ENCODE measurements around the gene HEATR5B. TPM values are rescaled to one million over a fixed set of nuclear protein-coding genes. Genes with fewer than 3 reads are reported as not detected.
A peak's percentile ranks its signal among the peaks of the same experiment; 100 is the strongest.

The HEATR5B gene
- total and polyA plus RNA-seq, 2 of the 8 experiments (the other 6 are each of a cell fraction or from before 2014, with no cell fraction given), result 7.0 to 12.6 TPM

GRCh38 chr2:36963106-36963505, 121.1 kb downstream of the HEATR5B start:
- H3K79me2 ChIP-seq (ENCODE audit: control insufficient read depth in 1 of 2, insufficient read depth in 2 of 2, low read length in 2 of 2), result peaks cover 0 to 65% of the 10 kb centered on the region in 2 experiments; a peak in 3 of 4 replicates
- H2AFZ ChIP-seq (ENCODE audit: low read length), result no peak overlapping the region
- no peak overlapping the region for H2AK5ac ChIP-seq (ENCODE audit: low read depth, low read length)
- no peak overlapping the region for H2BK15ac ChIP-seq (ENCODE audit: low read length)
- DNase-seq (ENCODE audit: low read depth in 1 of 2, low spot score in 2 of 2), result no peak
- H3K4me1 ChIP-seq (replicated peaks in 1 of 4; ENCODE audit: control insufficient read depth in 3 of 4, insufficient read depth in 4 of 4, low read length in 3 of 4), result peaks cover 7 to 19% (median 15%) of the 10 kb centered on the region in 4 experiments
- peak overlapping the region; percentile 37 for H4K5ac ChIP-seq (ENCODE audit: insufficient read length, low read depth, low read length)
- H3K23me2 ChIP-seq (ENCODE audit: low read depth, low read length), result peaks cover 11% of the 10 kb centered on the region
- no peaks in the 10 kb centered on the region; a peak in 1 of 8 replicates for H3K36me3 ChIP-seq (ENCODE audit: control insufficient read depth in 2 of 4, insufficient read depth in 4 of 4, low read length in 3 of 4)
- H4K91ac ChIP-seq (replicated peaks; ENCODE audit: insufficient read length, low read length), result no peak overlapping the region
- no peak overlapping the region for H2BK20ac ChIP-seq (ENCODE audit: low read length)
- H4K8ac ChIP-seq (ENCODE audit: extremely low read depth, insufficient read depth, low read length), result no peak overlapping the region
- H4K20me1 ChIP-seq (replicated peaks in 1 of 2; ENCODE audit: control insufficient read depth in 1 of 2, insufficient read depth in 2 of 2, low read length in 2 of 2), result no peaks in the 10 kb centered on the region
- H2BK5ac ChIP-seq (ENCODE audit: low read depth, low read length), result no peak overlapping the region
- no peak overlapping the region for H3K14ac ChIP-seq (ENCODE audit: insufficient read length)
- FAIRE-seq, result peak; percentile 36
- TF ChIP-seq BCL11A (IDR thresholded peaks at IDR 0.05; ENCODE audit: low read depth in 2 of 2, low read length in 2 of 2) (no peak), JUN (IDR thresholded peaks at IDR 0.05; ENCODE audit: low read depth, low read length) (no peak), HDAC6 (IDR thresholded peaks at IDR 0.05; ENCODE audit: low read depth, low read length) (no peak), NANOG (IDR thresholded peaks at IDR 0.05; ENCODE audit: insufficient read depth, low read depth, low read length, poor library complexity, severe bottlenecking) (no peak), CREB1 (IDR thresholded peaks at IDR 0.05) (no peak), USF2 (IDR thresholded peaks at IDR 0.05; ENCODE audit: low read length) (no peak), CHD1 (IDR thresholded peaks at IDR 0.05; ENCODE audit: low read depth, low read length) (no peak), SRF (IDR thresholded peaks at IDR 0.05; ENCODE audit: low read depth, low read length) (no peak), CTCF (IDR thresholded peaks at IDR 0.05; ENCODE audit: control extremely low read depth in 1 of 3, insufficient read depth in 1 of 3, low read depth in 1 of 3, low read length in 3 of 3) (no peak), PHF8 (conservative IDR thresholded peaks at IDR 0.05; ENCODE audit: low read depth, low read length) (no peak)
- peak overlapping the region in 1 of 4 experiments; percentile 20; a peak in 1 of 8 replicates for H3K4me3 ChIP-seq (ENCODE audit: extremely low read depth in 1 of 4, insufficient read depth in 2 of 4, low read depth in 3 of 4, low read length in 4 of 4)
- no peaks in the 10 kb centered on the region for H3K9me3 ChIP-seq (ENCODE audit: insufficient read depth in 2 of 2, low read depth in 1 of 2, low read length in 1 of 2)
- no peaks in the 10 kb centered on the region for H3K79me1 ChIP-seq (ENCODE audit: low read depth, low read length)
- no peaks in the 10 kb centered on the region for H3K27me3 ChIP-seq (replicated peaks in 1 of 4; ENCODE audit: control insufficient read depth in 3 of 4, extremely low read depth in 1 of 4, insufficient read depth in 3 of 4, low read length in 3 of 4)
- no peak overlapping the region for H2BK12ac ChIP-seq (ENCODE audit: low read depth, low read length)
- POLR2A ChIA-PET (ENCODE audit: partially characterized antibody), result interaction anchor here (1.4 to 2.2 kb wide), 2 partner anchors 9 to 12 kb away, joined by 4 to 9 read pairs; no protein-coding TSS in a partner anchor
- no peak overlapping the region for H3K4ac ChIP-seq (replicated peaks; ENCODE audit: insufficient read length, low read depth, low read length)
- no peak overlapping the region for H3K56ac ChIP-seq (replicated peaks; ENCODE audit: insufficient read length, low read depth, low read length)
- H2BK120ac ChIP-seq (replicated peaks; ENCODE audit: low read depth, low read length), result no peak overlapping the region
- peak overlapping the region; percentile 37 to 82; a peak in 3 of 4 replicates for H3K4me2 ChIP-seq (ENCODE audit: insufficient read depth in 1 of 2, low read depth in 2 of 2, low read length in 2 of 2)
- no peak overlapping the region for H3K27ac ChIP-seq (ENCODE audit: low read depth, low read length)
- H3K23ac ChIP-seq (ENCODE audit: insufficient read length), result no peak overlapping the region
- 15% methylated on average over 4 of the region's 4 CpGs; no CpG with 5 or more reads in 1 of the 2 experiments for WGBS, 2 experiments (ENCODE audit: extremely low coverage in 1 of 2, insufficient coverage in 1 of 2, insufficient read length in 1 of 2, insufficient replicate concordance in 2 of 2, low coverage in 1 of 2, low lambda C conversion rate in 2 of 2, missing lambda C conversion rate in 1 of 2)
- CTCF ChIA-PET (ENCODE audit: partially characterized antibody), result interaction anchor here (1.0 to 2.1 kb wide), 3 partner anchors 11 to 188 kb away, joined by 3 to 4 read pairs (median 4); no protein-coding TSS in a partner anchor
- H3K18ac ChIP-seq (ENCODE audit: extremely low read depth, low read length), result no peak overlapping the region
- no peak overlapping the region for H3K9ac ChIP-seq (replicated peaks in 1 of 4; ENCODE audit: extremely low read depth in 1 of 4, low read depth in 3 of 4, low read length in 3 of 4)

Measured in H1 (cell line).